IPS-11a (cell line): ENCODE data around the gene FIGN.

Source experiments
- H3K4me3 ChIP-seq: one replicate; pipeline ENCODE4 v1.5.1; 2013; ENCODE audit warnings: low read depth, low read length, control low read depth

Gene FIGN

GRCh38 chr2:163573652-163574051 is 162.2 kb downstream of the FIGN start:
- H3K4me3 ChIP-seq: no peak overlapping the region

GRCh38 chr2:163572850-163573249 is 163.0 kb downstream of the FIGN start:
- no peak overlapping the region for H3K4me3 ChIP-seq

DNA sequence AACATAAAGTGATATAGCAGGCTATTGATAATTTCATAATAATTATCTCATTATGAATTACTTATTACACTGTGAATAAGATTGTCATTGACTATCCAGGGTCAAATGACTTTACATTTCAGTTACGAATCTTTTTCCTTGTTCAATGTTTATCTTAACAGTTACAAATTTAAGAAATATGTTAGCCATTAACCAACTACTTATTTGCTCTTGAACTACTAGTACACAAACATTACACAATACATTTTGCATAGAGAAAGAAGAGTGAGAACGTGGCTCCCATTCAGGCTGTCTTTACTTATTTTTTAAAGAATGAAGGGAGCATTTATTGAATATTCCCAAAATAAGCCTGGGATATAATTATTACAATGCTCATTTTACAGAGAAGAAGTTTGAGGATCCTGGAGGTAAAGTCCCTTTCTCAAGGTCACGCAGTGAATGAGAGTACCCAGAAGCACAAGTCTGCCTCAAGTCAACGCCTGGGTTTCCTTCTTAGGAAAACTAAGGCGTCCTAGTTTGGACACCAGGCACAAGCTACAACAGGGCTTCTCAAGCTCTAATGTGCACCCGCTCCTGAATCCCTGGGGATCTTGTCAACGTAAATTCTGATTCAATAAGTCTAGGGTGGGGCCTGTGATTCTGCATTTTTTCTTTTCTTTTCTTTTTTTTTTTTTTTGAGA is 164.2 kb downstream of the FIGN start:
- H3K4me3 ChIP-seq: no peak overlapping the region

GRCh38 chr2:163570391-163570790 is 165.4 kb downstream of the FIGN start:
- H3K4me3 ChIP-seq: no peak overlapping the region

- H3K4me3 ChIP-seq: no peak overlapping the region
Measured at GRCh38 chr2:163565192-163565591, 170.6 kb downstream of the FIGN start.

GRCh38 chr2:163564236-163564635 is 171.6 kb downstream of the FIGN start:
- H3K4me3 ChIP-seq: no peak overlapping the region

DNA sequence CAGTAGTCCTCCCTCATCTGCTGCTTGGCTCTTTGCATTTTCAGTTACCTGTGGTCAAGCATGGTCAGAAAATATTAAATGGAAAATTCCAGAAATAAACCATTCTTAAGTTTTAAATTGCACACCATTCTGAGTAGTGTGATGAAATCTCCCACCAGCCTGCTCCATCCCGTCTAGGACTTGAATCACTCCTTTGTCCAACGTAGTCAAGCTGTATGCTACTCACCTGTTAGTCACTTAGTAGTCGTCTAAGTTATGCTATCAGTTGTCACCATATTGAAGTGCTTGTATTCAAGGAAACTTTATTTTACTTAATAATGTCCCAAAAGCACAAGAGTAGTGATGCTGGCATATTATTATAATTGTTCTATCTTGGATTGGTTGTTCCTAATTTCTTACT is 172.5 kb downstream of the FIGN start:
- no peak overlapping the region for H3K4me3 ChIP-seq

DNA sequence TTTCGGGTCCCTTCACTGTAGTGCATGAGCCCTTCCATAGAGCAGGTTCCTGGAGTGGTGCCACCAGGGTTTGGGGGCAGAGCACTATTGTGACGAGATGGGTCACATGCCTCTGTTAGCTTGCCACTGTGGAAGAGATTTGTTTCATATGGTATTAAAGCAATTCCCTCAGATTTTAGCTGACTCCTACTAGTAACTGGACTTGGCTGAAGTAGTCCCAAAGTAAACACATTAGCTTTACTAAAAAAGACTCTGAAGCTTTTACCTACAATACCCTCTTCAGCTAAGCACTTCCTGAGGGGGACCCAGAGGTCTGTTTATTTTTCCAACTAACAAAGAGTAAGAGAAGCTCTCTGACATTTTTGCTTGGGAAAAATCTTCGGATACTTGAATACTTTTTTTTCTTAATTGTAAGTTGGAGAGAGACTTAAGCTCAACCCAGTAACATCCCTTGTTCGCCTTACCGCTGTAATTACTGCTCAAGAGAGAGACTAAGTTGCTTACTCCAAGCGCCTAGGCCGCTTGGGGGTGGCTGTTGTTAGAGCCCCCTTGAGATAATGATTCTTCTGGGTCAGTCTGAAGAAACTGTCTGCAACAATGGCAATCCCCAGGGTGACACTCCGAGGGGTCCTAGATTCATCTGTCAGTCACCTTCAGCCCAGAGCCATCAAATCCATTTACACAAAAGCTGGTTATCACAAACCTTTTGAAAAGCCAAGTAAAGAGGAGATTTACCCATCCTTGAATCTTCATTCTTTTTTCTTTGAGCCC is 177.4 kb downstream of the FIGN start:
- H3K4me3 ChIP-seq: no peak overlapping the region

DNA sequence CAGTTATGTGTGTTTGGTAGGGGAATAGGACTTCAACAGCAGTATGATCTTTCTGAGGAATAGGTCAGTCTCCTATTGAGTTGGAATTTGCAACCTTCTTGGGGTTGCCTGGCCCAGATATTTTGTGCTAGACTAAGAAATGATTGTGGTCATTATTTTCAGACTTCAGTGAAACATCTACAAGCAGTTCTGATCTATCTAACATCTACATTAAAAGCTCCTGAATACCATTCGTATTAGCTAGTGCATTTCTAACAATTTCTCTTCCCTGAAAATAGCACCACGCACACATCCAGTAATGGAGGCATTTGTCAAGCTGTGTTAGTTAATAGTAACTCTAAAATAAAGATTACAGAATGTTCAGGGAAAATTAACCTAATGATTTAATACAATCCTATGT is 179.3 kb downstream of the FIGN start:
- H3K4me3 ChIP-seq: no peak overlapping the region

DNA sequence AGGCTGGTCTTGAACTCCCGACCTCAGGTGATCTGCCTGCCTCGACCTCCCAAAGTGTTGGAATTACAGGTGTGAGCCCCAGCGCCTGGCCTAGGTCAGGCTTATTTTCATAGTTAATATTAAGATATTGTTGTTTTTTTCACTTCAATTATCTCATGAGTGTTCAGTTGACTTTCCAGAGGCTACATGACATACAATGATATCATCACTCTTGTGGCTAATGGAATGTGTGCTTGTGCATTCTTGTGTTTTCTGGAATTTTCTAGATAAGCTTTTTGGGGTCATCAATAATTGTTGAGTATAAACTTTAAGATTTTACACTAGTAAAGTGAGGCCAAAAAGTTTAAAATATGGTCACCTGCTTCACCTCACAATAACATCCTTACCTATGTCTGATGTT is 180.9 kb downstream of the FIGN start:
- H3K4me3 ChIP-seq: no peak overlapping the region

- no peak overlapping the region for H3K4me3 ChIP-seq
Measured at GRCh38 chr2:163553601-163554000, 182.2 kb downstream of the FIGN start.

- H3K4me3 ChIP-seq: no peak overlapping the region
Measured at GRCh38 chr2:163552758-163553157, 183.1 kb downstream of the FIGN start.

DNA sequence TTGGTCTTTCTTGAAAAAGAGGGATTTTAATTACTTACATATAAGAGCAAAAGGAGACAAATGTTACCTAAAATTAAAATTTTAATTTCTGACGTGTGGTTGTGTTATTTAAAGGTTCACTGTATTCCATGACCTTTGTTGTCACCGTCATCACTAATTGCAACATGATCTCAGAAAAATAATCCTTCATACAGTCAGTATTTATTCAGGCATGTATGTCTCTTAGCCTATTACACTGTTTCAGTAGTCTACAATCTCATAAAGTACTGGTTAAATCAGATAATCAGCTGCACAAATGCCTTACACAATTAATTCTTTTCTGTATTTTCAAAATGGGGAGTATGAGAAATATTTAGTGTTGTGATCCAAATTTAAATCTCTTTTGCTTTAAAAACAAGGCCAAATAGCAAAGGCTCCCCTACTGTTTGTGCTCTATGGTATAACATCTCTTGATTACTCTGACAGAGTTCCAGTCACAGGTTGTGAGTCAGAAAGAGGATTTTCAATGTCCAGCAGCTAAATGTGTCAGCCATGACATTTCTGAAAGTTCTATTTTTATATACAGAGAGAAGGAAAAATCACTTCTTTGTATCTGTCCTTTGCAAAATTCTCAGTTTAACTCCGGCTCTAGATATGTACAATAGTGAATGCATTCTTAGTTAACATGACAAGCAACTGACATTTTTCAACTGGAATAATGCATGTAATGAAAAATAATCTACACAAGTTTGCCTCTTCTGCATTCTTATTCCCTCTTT is 184.0 kb downstream of the FIGN start:
- no peak overlapping the region for H3K4me3 ChIP-seq

DNA sequence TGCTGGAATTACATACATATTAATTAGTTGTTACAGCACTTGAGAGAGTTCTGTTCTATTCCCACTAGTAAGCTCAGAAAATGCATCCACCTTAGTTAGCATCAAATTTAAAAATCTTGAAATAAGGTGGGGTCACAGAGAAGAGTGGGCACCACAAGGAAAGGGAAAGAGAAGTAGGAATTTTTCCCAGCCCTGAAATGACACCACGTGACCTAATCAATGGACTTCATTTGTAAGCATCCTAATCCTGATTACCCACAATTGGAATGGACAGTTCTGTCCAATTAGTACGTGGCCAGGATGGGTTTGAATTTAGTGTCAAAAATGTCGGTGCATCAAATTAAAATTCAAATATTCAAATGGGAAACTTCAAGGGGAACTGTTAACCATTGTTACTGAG is 186.8 kb downstream of the FIGN start:
- no peak overlapping the region for H3K4me3 ChIP-seq
